ENCODE results near the gene SIK2.

DNA sequence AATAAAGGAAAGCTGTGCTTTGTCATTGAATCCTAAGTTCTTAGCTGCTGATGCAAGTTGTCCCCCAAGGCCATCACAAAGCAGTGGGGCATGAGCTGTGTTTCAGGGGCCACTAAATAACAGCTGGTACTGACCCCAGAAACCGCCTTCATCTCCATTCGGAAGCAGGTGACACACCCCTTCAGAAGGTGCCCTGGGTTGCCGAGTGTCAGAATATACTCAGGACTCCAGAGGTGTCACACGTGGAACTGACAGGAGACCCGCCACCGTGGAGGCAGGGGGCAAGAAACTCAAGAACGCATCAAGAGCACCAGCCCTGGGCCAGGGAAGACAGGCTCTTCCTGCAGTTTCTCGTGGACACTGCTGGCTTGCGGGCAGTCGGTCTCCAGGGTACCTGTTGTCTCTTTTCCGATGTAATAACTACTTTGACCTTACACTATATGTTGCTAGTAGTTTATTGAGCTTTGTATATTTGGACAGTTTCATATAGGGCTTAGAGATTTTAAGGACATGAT is 122.4 kb downstream of the SIK2 start:
- no peak for TF ChIP-seq CTCF (IDR thresholded peaks at IDR 0.05; ENCODE audit: extremely low read depth in 1 of 2, insufficient read depth in 1 of 2, low read depth in 1 of 2, low read length in 2 of 2)
- no peak for TF ChIP-seq FOS (IDR thresholded peaks at IDR 0.05; ENCODE audit: borderline replicate concordance, insufficient read depth, low read length)
- TF ChIP-seq POLR2A (IDR thresholded peaks at IDR 0.05; ENCODE audit: low read depth, low read length) = no peak
- no peak for TF ChIP-seq MYC (IDR thresholded peaks at IDR 0.05; ENCODE audit: low read depth, low read length)
- TF ChIP-seq EZH2 (IDR thresholded peaks at IDR 0.05; ENCODE audit: borderline replicate concordance, low read depth, low read length, severe bottlenecking) = no peak
- no peak for TF ChIP-seq MAX (IDR thresholded peaks at IDR 0.05; ENCODE audit: insufficient read depth, insufficient read length)
